PFSK-1 (cell line): Measurements from ENCODE around the gene EN2.

ENCODE experiments used
- FOXP2 ChIP-seq: optimal IDR thresholded peaks from 2 replicates; pipeline ENCODE3; 2011; ENCODE audit warnings: borderline replicate concordance, control low read depth, inconsistent platforms; ENCODE audit not compliant: insufficient read depth; ENCODE audit errors: extremely low read length, extremely low read depth
- POLR2AphosphoS5 ChIP-seq: IDR thresholded peaks from 2 replicates; pipeline ENCODE4 v1.6.1; 2012; ENCODE audit warnings: low read depth, mild to moderate bottlenecking, control low read depth, low read length, moderate library complexity
- SIN3A ChIP-seq: IDR thresholded peaks from 2 replicates; pipeline ENCODE4 v1.6.1; 2012; ENCODE audit warnings: mild to moderate bottlenecking, low read length, moderate library complexity, borderline replicate concordance; ENCODE audit not compliant: insufficient read depth
- TAF1 ChIP-seq: IDR thresholded peaks from 2 replicates; pipeline ENCODE4 v1.6.1; 2012; ENCODE audit warnings: low read length, control low read depth, borderline replicate concordance; ENCODE audit not compliant: insufficient read depth
- TF ChIP-seq, protein P1 (sequence below), 2 experiments: IDR thresholded peaks; 2 replicates each; pipeline versions ENCODE4 v1.6.1 to v1.8.0; 2011 to 2012; ENCODE audit warnings: low read depth in 2 of 2, low read length in 2 of 2, control low read depth in 1 of 2, inconsistent platforms in 1 of 2, mild to moderate bottlenecking in 1 of 2, moderate library complexity in 1 of 2; ENCODE audit not compliant: insufficient read depth in 1 of 2

The EN2 gene

DNA sequence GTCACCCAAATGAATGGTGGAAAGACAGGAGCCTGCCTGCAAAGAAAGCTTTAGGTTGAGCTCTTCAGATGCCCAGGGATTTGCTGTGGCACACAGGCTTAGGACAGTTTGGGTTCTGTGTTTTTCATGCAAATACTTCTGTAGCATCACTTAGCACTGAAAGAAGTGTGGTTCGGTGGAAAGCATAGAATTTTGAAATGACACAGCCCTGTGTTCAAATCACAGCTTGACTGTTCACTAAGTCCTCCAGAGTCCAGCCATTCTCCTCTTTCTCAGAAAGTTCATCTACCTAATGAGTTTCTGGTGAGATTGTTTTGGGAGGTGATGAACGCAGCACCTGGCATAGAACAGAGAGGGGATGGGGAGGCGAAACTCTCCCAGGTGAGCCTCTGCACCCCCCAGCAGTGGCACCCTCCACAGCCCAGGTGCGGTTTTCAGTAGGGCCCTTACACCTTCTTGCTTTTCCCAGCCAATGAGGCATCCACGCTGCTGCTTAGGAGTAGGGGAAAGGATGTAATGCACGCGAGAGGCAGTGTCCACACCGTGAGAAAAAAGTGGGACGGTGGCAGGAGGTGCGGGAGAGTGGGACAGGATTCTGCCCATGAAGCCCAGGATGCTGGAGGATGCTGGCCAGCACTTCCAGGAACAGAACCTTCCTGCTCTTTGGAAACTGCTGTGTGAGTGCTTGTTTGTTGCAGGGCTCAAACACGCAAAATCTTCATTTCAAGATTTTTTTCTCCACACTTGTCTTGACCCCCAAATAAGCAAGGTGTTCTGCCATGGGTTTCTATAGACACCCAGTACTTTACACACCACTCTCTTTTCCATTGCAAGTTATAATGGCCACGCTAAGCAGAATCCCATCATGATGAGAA, 11.6 kb downstream of the EN2 start:
- TF ChIP-seq, protein P1, sequence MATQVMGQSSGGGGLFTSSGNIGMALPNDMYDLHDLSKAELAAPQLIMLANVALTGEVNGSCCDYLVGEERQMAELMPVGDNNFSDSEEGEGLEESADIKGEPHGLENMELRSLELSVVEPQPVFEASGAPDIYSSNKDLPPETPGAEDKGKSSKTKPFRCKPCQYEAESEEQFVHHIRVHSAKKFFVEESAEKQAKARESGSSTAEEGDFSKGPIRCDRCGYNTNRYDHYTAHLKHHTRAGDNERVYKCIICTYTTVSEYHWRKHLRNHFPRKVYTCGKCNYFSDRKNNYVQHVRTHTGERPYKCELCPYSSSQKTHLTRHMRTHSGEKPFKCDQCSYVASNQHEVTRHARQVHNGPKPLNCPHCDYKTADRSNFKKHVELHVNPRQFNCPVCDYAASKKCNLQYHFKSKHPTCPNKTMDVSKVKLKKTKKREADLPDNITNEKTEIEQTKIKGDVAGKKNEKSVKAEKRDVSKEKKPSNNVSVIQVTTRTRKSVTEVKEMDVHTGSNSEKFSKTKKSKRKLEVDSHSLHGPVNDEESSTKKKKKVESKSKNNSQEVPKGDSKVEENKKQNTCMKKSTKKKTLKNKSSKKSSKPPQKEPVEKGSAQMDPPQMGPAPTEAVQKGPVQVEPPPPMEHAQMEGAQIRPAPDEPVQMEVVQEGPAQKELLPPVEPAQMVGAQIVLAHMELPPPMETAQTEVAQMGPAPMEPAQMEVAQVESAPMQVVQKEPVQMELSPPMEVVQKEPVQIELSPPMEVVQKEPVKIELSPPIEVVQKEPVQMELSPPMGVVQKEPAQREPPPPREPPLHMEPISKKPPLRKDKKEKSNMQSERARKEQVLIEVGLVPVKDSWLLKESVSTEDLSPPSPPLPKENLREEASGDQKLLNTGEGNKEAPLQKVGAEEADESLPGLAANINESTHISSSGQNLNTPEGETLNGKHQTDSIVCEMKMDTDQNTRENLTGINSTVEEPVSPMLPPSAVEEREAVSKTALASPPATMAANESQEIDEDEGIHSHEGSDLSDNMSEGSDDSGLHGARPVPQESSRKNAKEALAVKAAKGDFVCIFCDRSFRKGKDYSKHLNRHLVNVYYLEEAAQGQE (IDR thresholded peaks at IDR 0.05; ENCODE audit: insufficient read depth in 1 of 2, low read depth in 2 of 2, low read length in 2 of 2), result no peak
- TF ChIP-seq FOXP2, result no peak
- TF ChIP-seq SIN3A, result no peak
- TF ChIP-seq TAF1, result no peak
- no peak for TF ChIP-seq POLR2AphosphoS5

DNA sequence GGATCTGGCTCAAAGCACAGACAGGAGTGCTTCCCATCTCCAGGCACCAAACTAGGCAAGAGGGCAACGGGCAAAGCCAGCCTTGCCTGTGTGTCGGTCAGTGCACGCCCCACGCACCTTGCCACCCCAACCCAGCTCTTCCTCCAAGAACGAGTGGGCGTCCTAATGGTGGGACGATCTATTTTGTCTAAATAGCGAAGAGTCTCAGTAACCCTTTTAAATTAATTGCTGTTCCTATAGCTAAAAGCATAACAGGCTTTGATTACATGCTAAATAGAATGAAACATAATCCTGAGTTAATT, 12.2 kb downstream of the EN2 start:
- TF ChIP-seq FOXP2 (no peak), POLR2AphosphoS5 (no peak), SIN3A (no peak), TAF1 (no peak)
- TF ChIP-seq, protein P1 (IDR thresholded peaks at IDR 0.05; ENCODE audit: insufficient read depth in 1 of 2, low read depth in 2 of 2, low read length in 2 of 2), result no peak

DNA sequence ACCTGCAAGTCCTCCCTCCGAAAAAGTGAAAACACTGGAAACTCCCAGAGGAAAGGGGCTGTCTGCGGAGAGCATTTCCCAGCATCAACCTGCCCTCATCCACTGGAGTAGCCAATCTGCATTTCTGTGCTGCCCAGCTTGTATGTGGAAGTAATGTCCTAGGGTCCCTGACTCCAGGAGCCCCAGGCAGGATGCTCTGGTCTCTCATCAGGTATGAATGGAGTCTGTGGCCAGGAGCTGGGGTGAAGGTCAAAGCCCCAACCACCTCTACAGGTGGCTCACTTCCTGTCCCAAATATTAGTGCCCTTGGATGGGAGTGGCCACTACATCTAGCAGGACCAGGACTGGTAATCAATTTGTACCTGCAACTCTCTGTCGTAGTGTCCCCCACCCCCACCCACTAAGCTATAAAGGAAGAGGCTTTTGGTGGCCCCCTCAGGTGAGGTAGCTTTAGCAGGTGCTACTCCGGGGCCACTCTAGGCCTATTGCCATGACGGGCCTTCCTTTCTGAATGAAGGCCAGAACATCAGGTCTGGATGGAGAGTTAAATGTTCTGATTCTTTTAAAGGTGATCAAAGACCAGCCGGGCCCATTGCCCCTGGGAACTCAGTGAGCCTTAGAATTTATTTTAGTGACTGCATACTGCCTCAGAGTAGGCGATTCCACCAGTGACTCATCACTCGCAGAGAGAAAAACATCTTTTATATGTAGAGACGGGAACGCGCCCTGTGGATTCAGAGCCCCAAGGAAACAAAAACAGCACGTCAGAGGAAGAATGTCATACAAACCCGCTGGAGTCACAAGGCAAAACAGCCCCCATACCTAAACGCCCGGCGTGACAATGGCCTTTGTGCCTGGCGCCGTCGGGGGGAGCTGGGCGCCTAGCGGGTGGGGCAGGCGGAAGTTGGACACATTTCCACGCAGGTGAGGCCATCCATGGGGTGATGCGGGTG, 13.0 kb downstream of the EN2 start:
- TF ChIP-seq SIN3A, result no peak
- TF ChIP-seq FOXP2, result no peak
- TF ChIP-seq, protein P1 (IDR thresholded peaks at IDR 0.05; ENCODE audit: insufficient read depth in 1 of 2, low read depth in 2 of 2, low read length in 2 of 2), result no peak
- no peak for TF ChIP-seq POLR2AphosphoS5
- TF ChIP-seq TAF1, result no peak

DNA sequence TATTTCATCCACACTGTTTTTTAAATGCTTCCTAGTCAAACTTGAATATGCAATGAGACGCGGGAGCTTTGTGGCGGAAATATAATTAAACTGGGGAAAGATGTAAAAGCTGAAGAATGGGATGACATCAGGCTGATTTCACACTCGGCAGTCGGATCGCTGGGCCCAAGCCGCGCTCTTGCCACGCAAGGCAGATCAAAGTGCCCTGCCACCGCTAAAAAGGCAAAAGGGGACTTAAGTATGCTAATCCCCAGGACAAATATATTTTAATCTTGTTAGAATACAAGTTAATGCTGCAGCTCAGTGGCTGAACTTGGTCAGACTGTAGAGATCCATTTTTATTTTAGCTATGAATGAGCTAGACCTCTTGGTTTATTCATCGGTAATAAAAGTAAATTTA, 13.8 kb downstream of the EN2 start:
- TF ChIP-seq TAF1, result no peak
- TF ChIP-seq, protein P1 (IDR thresholded peaks at IDR 0.05; ENCODE audit: insufficient read depth in 1 of 2, low read depth in 2 of 2, low read length in 2 of 2), result no peak
- no peak for TF ChIP-seq FOXP2
- TF ChIP-seq SIN3A, result no peak
- no peak for TF ChIP-seq POLR2AphosphoS5
